MM.1S (cell line): ENCODE data around the gene IFNE.

ENCODE experiments used
- DNase-seq: peaks from one replicate; pipeline ENCODE4 v3.0.0-alpha.2; 2015
- H2AFZ ChIP-seq: fragments of 300-600 bp; sonication (generic); 2 replicates; pipeline ENCODE4 v1.6.0; 2016; ENCODE audit warnings: antibody characterized with exemption, low read length
- H3F3A ChIP-seq: fragments of 300-600 bp; sonication (generic); 2 replicates; pipeline ENCODE4 v1.6.1; 2016; ENCODE audit warnings: mild to moderate bottlenecking, antibody characterized with exemption, low read length, moderate library complexity, mixed read lengths; ENCODE audit not compliant: insufficient read depth
- H3K27ac ChIP-seq: fragments of 300-600 bp; sonication (generic); 2 replicates; pipeline ENCODE4 v1.5.1; 2016; ENCODE audit warnings: mild to moderate bottlenecking, low read length
- H3K27me3 ChIP-seq: fragments of 300-600 bp; sonication (generic); replicated peaks from 2 replicates; pipeline ENCODE4 v1.6.0; 2016; ENCODE audit warnings: low read length; ENCODE audit not compliant: insufficient read depth
- H3K36me3 ChIP-seq: fragments of 300-600 bp; sonication (generic); replicated peaks from 2 replicates; pipeline ENCODE4 v1.6.1; 2016; ENCODE audit warnings: mild to moderate bottlenecking, low read length, mixed read lengths; ENCODE audit not compliant: insufficient read depth
- H3K4me1 ChIP-seq: fragments of 300-600 bp; sonication (generic); 2 replicates; pipeline ENCODE4 v1.6.1; 2016; ENCODE audit warnings: low read length, mixed read lengths
- H3K4me2 ChIP-seq: fragments of 300-600 bp; sonication (generic); 2 replicates; pipeline ENCODE4 v1.6.0; 2016; ENCODE audit warnings: low read depth, low read length
- H3K4me3 ChIP-seq: fragments of 300-600 bp; sonication (generic); 2 replicates; pipeline ENCODE4 v1.5.1; 2016; ENCODE audit warnings: low read length, mixed read lengths
- H3K79me2 ChIP-seq: fragments of 300-600 bp; sonication (generic); 2 replicates; pipeline ENCODE4 v1.6.1; 2016; ENCODE audit warnings: mixed run types, low read length, mixed read lengths
- H3K9ac ChIP-seq: fragments of 300-600 bp; sonication (generic); 2 replicates; pipeline ENCODE4 v1.6.1; 2016; ENCODE audit warnings: low read length, mixed read lengths
- H3K9me2 ChIP-seq: fragments of 300-600 bp; sonication (generic); replicated peaks from 2 replicates; pipeline ENCODE4 v1.6.1; 2016; ENCODE audit warnings: mild to moderate bottlenecking, low read length, mixed read lengths; ENCODE audit not compliant: insufficient read depth
- H3K9me3 ChIP-seq: fragments of 300-600 bp; sonication (generic); replicated peaks from 2 replicates; pipeline ENCODE4 v1.6.1; 2016; ENCODE audit warnings: mild to moderate bottlenecking, low read length, mixed read lengths; ENCODE audit not compliant: insufficient read depth
- H4K20me1 ChIP-seq: fragments of 300-600 bp; sonication (generic); 2 replicates; pipeline ENCODE4 v1.6.1; 2016; ENCODE audit warnings: mild to moderate bottlenecking, low read length, moderate library complexity, mixed read lengths; ENCODE audit not compliant: insufficient read depth
- CTCF ChIP-seq: fragments of 300-600 bp; sonication (generic); IDR thresholded peaks from 2 replicates; pipeline ENCODE4 v1.5.1; 2016; ENCODE audit warnings: antibody characterized with exemption, low read length, mixed read lengths
- EZH2 ChIP-seq: fragments of 300-600 bp; sonication (generic); optimal IDR thresholded peaks from 2 replicates; pipeline ENCODE3; 2017; ENCODE audit warnings: low read depth, mild to moderate bottlenecking, antibody characterized with exemption, low read length, mixed read lengths
- EZH2phosphoT487 ChIP-seq: fragments of 300-600 bp; sonication (generic); IDR thresholded peaks from 2 replicates; pipeline ENCODE4 v1.6.1; 2018; ENCODE audit warnings: antibody characterized with exemption, low read length

IFNE gene

GRCh38 chr9:21522348-21522747, 40.2 kb upstream of the IFNE start:
- no peaks in the 10 kb centered on the region for H3K9me3 ChIP-seq
- H4K20me1 ChIP-seq: no peaks in the 10 kb centered on the region
- no peak overlapping the region for H3K4me3 ChIP-seq
- H3K4me2 ChIP-seq: no peak overlapping the region
- no peaks in the 10 kb centered on the region for H3K79me2 ChIP-seq
- TF ChIP-seq EZH2: no peak
- TF ChIP-seq CTCF: no peak
- TF ChIP-seq EZH2phosphoT487: no peak
- H2AFZ ChIP-seq: no peak overlapping the region
- no peak overlapping the region for H3K9ac ChIP-seq
- no peak overlapping the region for H3K27ac ChIP-seq
- H3K4me1 ChIP-seq: no peaks in the 10 kb centered on the region
- no peaks in the 10 kb centered on the region for H3K9me2 ChIP-seq
- H3K27me3 ChIP-seq: no peaks in the 10 kb centered on the region
- no peaks in the 10 kb centered on the region for H3K36me3 ChIP-seq
- H3F3A ChIP-seq: no peaks in the 10 kb centered on the region
- DNase-seq: no peak

GRCh38 chr9:21521448-21521847, 39.3 kb upstream of the IFNE start:
- Histone ChIP-seq H3K4me1 (no peaks in the 10 kb centered on the region), H3K4me2 (no peak overlapping the region), H3K27ac (no peak overlapping the region), H3K9ac (no peak overlapping the region), H2AFZ (no peak overlapping the region), H3K27me3 (no peaks in the 10 kb centered on the region), H3K79me2 (no peaks in the 10 kb centered on the region), H3K9me2 (no peaks in the 10 kb centered on the region), H3K9me3 (no peaks in the 10 kb centered on the region), H4K20me1 (no peaks in the 10 kb centered on the region), H3F3A (no peaks in the 10 kb centered on the region), H3K4me3 (no peak overlapping the region), H3K36me3 (no peaks in the 10 kb centered on the region)
- no peak for DNase-seq
- TF ChIP-seq EZH2phosphoT487 (no peak), CTCF (no peak), EZH2 (no peak)

- Histone ChIP-seq H3K9me3 (no peaks in the 10 kb centered on the region), H3K36me3 (no peaks in the 10 kb centered on the region), H3K79me2 (no peaks in the 10 kb centered on the region), H2AFZ (no peak overlapping the region), H4K20me1 (no peaks in the 10 kb centered on the region), H3K9ac (no peak overlapping the region), H3K9me2 (no peaks in the 10 kb centered on the region), H3K4me2 (no peak overlapping the region), H3K27me3 (no peaks in the 10 kb centered on the region), H3K27ac (no peak overlapping the region), H3K4me1 (no peaks in the 10 kb centered on the region), H3K4me3 (no peak overlapping the region), H3F3A (no peaks in the 10 kb centered on the region)
- TF ChIP-seq EZH2phosphoT487: no peak
- TF ChIP-seq EZH2: no peak
- TF ChIP-seq CTCF: no peak
- DNase-seq: no peak
Measured at GRCh38 chr9:21520501-21521228, 38.6 kb upstream of the IFNE start.
